ENCODE data around the gene CAPSL. TPM values are rescaled to one million over a fixed set of nuclear protein-coding genes. Genes with fewer than 3 reads are reported as not detected.

The CAPSL gene
- total and polyA plus RNA-seq, 2 experiments from 2014 or later: 0.73 TPM; not detected in 1

GRCh38 chr5:35956429-35956828 is 18.0 kb upstream of the CAPSL start:
- no peaks in the 10 kb centered on the region for H3K36me3 ChIP-seq (ENCODE audit: insufficient read depth)
- Mint-ChIP-seq H3K27ac (no peak overlapping the region), H3K27me3 (ENCODE audit: insufficient read depth, low read depth, poor library complexity) (peaks cover 9% of the 10 kb centered on the region), H3K4me1 (no peaks in the 10 kb centered on the region), H3K9me3 (no peaks in the 10 kb centered on the region; the same call in 2 of the 3 replicates), H3K36me3 (ENCODE audit: low read depth) (no peaks in the 10 kb centered on the region), H3K4me3 (no peak overlapping the region)
- TF ChIP-seq EZH2 (IDR thresholded peaks at IDR 0.05; ENCODE audit: low read depth, unreplicated experiment): no peak
- TF ChIP-seq, protein P1, sequence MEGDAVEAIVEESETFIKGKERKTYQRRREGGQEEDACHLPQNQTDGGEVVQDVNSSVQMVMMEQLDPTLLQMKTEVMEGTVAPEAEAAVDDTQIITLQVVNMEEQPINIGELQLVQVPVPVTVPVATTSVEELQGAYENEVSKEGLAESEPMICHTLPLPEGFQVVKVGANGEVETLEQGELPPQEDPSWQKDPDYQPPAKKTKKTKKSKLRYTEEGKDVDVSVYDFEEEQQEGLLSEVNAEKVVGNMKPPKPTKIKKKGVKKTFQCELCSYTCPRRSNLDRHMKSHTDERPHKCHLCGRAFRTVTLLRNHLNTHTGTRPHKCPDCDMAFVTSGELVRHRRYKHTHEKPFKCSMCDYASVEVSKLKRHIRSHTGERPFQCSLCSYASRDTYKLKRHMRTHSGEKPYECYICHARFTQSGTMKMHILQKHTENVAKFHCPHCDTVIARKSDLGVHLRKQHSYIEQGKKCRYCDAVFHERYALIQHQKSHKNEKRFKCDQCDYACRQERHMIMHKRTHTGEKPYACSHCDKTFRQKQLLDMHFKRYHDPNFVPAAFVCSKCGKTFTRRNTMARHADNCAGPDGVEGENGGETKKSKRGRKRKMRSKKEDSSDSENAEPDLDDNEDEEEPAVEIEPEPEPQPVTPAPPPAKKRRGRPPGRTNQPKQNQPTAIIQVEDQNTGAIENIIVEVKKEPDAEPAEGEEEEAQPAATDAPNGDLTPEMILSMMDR (conservative IDR thresholded peaks at IDR 0.05; ENCODE audit: low read depth in 2 of 2): no peak
- no peak for TF ChIP-seq JUNB (IDR thresholded peaks at IDR 0.05; ENCODE audit: unreplicated experiment)
- no peak for TF ChIP-seq CREB1 (CRISPR knock-in tag; IDR thresholded peaks at IDR 0.05; ENCODE audit: low read depth)
- TF ChIP-seq REST (IDR thresholded peaks at IDR 0.05; ENCODE audit: unreplicated experiment): no peak
- TF ChIP-seq NANOG (IDR thresholded peaks at IDR 0.05; ENCODE audit: borderline replicate concordance): no peak
- TF ChIP-seq EZH2phosphoT487 (IDR thresholded peaks at IDR 0.05; ENCODE audit: unreplicated experiment): no peak
- no peak for TF ChIP-seq ZNF331 (CRISPR knock-in tag; IDR thresholded peaks at IDR 0.05; ENCODE audit: low read depth)
- TF ChIP-seq ZNF462 (CRISPR knock-in tag; IDR thresholded peaks at IDR 0.05): no peak
- no peak for TF ChIP-seq POLR2AphosphoS5 (IDR thresholded peaks at IDR 0.05; ENCODE audit: low read depth)
- TF ChIP-seq ZNF114 (CRISPR knock-in tag; IDR thresholded peaks at IDR 0.05): no peak
- TF ChIP-seq STAT1 (IDR thresholded peaks at IDR 0.05; ENCODE audit: unreplicated experiment): no peak
- TF ChIP-seq ETS1 (IDR thresholded peaks at IDR 0.05): no peak
- H3K9me2 ChIP-seq (ENCODE audit: insufficient read depth): peaks cover 2% of the 10 kb centered on the region; the same call in 1 of the 2 replicates
- no peak overlapping the region for H3K27ac ChIP-seq (ENCODE audit: low read depth)
- no peak overlapping the region for H3K4me2 ChIP-seq
- DNase-seq (ENCODE audit: low spot score) (no peak), ATAC-seq (no peak)
- H2AFZ ChIP-seq: no peak overlapping the region
- H3K79me2 ChIP-seq (replicated peaks; ENCODE audit: insufficient read depth): no peaks in the 10 kb centered on the region
- H3K4me1 ChIP-seq (ENCODE audit: insufficient read depth): no peaks in the 10 kb centered on the region
- H4K20me1 ChIP-seq (replicated peaks; ENCODE audit: insufficient read depth): no peaks in the 10 kb centered on the region; the same call in 1 of the 2 replicates
- H3K4me3 ChIP-seq: no peak overlapping the region
- no peaks in the 10 kb centered on the region for H3K27me3 ChIP-seq (ENCODE audit: insufficient read depth)
- no peaks in the 10 kb centered on the region for H3F3A ChIP-seq (replicated peaks; ENCODE audit: low read depth)
